ENCODE data around the gene UBE2I.
"Not testable (repeated sequence)": the region's sequence is repeated elsewhere in the genome, so short reads cannot be mapped to it uniquely, and the experiment has no call there.

The UBE2I gene

DNA sequence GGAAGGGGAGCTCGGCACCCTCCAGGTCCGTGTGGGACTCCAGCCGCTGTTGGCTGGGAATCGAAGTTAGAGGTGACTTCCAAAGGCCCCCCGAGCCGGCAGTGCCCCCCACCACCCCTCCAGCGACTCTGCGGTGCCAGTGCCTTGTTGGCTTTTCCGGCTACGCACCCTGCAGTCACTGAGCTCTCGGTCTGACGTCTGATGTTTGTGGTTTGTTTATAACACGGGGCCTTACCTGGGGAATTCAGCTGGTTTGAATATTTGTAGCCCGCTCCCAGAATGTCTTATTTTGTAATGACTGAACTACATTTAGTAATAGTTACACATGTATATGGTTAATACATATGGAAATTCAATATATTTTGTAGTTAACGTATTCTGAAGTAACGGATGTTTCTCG is 17.0 kb downstream of the UBE2I start:
- H3K9me3 ChIP-seq (ENCODE audit: insufficient read depth, low read length, severe bottlenecking) = no peaks in the 10 kb centered on the region
- no peak overlapping the region for H3K4me2 ChIP-seq (ENCODE audit: insufficient read depth, low read length)
- H3K79me2 ChIP-seq (ENCODE audit: insufficient read depth, low read length) = peaks cover 3% of the 10 kb centered on the region; the same call in 1 of the 2 replicates
- no peaks in the 10 kb centered on the region for H3K27me3 ChIP-seq (ENCODE audit: insufficient read depth, low read length, poor library complexity)
- H3K36me3 ChIP-seq (ENCODE audit: insufficient read depth, low read length) = peaks cover 40% of the 10 kb centered on the region
- H3K4me3 ChIP-seq (ENCODE audit: low read depth in 1 of 2, low read length in 2 of 2) = no peak overlapping the region
- DNase-seq (no peak), ATAC-seq (ENCODE audit: insufficient read depth, low read depth) (no peak)
- TF ChIP-seq EZH2 (IDR thresholded peaks at IDR 0.05; ENCODE audit: borderline replicate concordance, low read depth, low read length, severe bottlenecking) = no peak
- TF ChIP-seq, protein P1, sequence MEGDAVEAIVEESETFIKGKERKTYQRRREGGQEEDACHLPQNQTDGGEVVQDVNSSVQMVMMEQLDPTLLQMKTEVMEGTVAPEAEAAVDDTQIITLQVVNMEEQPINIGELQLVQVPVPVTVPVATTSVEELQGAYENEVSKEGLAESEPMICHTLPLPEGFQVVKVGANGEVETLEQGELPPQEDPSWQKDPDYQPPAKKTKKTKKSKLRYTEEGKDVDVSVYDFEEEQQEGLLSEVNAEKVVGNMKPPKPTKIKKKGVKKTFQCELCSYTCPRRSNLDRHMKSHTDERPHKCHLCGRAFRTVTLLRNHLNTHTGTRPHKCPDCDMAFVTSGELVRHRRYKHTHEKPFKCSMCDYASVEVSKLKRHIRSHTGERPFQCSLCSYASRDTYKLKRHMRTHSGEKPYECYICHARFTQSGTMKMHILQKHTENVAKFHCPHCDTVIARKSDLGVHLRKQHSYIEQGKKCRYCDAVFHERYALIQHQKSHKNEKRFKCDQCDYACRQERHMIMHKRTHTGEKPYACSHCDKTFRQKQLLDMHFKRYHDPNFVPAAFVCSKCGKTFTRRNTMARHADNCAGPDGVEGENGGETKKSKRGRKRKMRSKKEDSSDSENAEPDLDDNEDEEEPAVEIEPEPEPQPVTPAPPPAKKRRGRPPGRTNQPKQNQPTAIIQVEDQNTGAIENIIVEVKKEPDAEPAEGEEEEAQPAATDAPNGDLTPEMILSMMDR (IDR thresholded peaks at IDR 0.05; ENCODE audit: borderline replicate concordance, extremely low read depth, low read length, poor library complexity, severe bottlenecking) = no peak
- H3K9ac ChIP-seq (ENCODE audit: low read depth, low read length) = no peak overlapping the region
- H3K4me1 ChIP-seq (ENCODE audit: insufficient read depth, low read length) = no peaks in the 10 kb centered on the region
- H4K20me1 ChIP-seq (ENCODE audit: insufficient read depth, low read length) = peaks cover 43% of the 10 kb centered on the region
- H2AFZ ChIP-seq (ENCODE audit: low read depth, low read length) = no peak overlapping the region
- no peak overlapping the region for H3K27ac ChIP-seq (ENCODE audit: low read length)

DNA sequence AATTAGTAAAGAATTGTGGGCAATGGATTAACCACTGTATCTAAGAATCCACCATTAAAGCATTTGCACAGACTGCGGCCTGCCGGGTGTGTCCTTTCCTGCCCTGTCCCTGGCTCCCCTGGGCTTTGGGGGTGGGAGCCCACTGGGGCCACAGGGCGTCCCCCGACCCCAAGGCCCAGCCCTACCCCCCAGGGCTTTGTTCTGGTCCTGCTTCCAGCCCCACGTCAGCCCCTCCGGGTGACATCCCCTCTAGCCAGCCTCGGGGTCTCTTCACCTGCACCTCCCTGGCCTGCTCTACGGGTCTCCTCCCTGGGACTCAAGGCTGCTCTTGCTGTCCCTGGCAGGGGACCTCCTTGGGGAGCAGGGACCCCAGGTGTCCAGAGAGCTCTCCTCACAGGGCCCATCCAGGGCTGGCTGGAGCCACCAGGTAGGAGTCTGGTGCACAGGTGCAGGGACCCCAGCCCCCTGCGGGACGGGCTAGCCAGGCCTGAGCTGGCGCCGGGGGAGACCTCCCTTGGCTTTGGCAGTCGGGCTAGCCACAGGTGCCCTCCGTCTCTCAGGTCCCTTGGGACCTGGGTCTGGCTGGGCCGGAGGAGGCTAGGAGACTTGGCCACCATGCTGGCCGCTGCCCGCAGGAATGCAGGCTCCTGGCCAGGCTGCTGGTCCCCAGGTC is 17.6 kb downstream of the UBE2I start:
- Histone ChIP-seq H3K4me3 (ENCODE audit: low read depth in 1 of 2, low read length in 2 of 2) (no peak overlapping the region), H3K36me3 (ENCODE audit: insufficient read depth, low read length) (peaks cover 33% of the 10 kb centered on the region), H3K27me3 (ENCODE audit: insufficient read depth, low read length, poor library complexity) (no peaks in the 10 kb centered on the region), H3K9ac (ENCODE audit: low read depth, low read length) (no peak overlapping the region), H3K9me3 (ENCODE audit: insufficient read depth, low read length, severe bottlenecking) (no peaks in the 10 kb centered on the region), H3K4me2 (ENCODE audit: insufficient read depth, low read length) (no peak overlapping the region), H3K4me1 (ENCODE audit: insufficient read depth, low read length) (peaks cover 4% of the 10 kb centered on the region; the same call in 1 of the 2 replicates), H2AFZ (ENCODE audit: low read depth, low read length) (no peak overlapping the region), H3K27ac (ENCODE audit: low read length) (no peak overlapping the region), H3K79me2 (ENCODE audit: insufficient read depth, low read length) (no peaks in the 10 kb centered on the region; the same call in 1 of the 2 replicates), H4K20me1 (ENCODE audit: insufficient read depth, low read length) (peaks cover 38% of the 10 kb centered on the region)
- TF ChIP-seq EZH2 (IDR thresholded peaks at IDR 0.05; ENCODE audit: borderline replicate concordance, low read depth, low read length, severe bottlenecking) = no peak
- TF ChIP-seq, protein P1 (IDR thresholded peaks at IDR 0.05; ENCODE audit: borderline replicate concordance, extremely low read depth, low read length, poor library complexity, severe bottlenecking) = no peak
- no peak for ATAC-seq (ENCODE audit: insufficient read depth, low read depth)
- no peak for DNase-seq

DNA sequence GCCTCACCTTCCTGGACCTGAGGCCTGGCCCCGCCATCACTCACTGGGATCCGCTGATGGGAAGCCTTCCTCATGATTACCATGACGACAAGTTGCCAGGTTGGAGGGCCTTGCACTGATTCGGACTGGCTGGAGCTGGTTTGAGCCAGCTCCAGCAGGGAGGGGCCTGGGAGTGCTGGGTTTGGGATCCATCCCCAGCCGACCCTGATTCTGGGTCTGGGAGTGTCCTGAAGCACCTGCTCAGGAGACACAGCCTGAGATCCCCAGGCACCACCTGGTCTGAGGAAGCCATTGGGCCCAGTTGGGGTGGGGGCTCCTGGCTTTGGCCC is 18.1 kb downstream of the UBE2I start:
- no peak overlapping the region for H3K4me3 ChIP-seq (ENCODE audit: low read depth in 1 of 2, low read length in 2 of 2)
- no peak overlapping the region for H3K4me2 ChIP-seq (ENCODE audit: insufficient read depth, low read length)
- ATAC-seq (ENCODE audit: insufficient read depth, low read depth) = no peak
- TF ChIP-seq, protein P1 (IDR thresholded peaks at IDR 0.05; ENCODE audit: borderline replicate concordance, extremely low read depth, low read length, poor library complexity, severe bottlenecking) = no peak
- TF ChIP-seq EZH2 (IDR thresholded peaks at IDR 0.05; ENCODE audit: borderline replicate concordance, low read depth, low read length, severe bottlenecking) = no peak
- no peaks in the 10 kb centered on the region for H3K27me3 ChIP-seq (ENCODE audit: insufficient read depth, low read length, poor library complexity)
- H3K9ac ChIP-seq (ENCODE audit: low read depth, low read length) = no peak overlapping the region
- H3K79me2 ChIP-seq (ENCODE audit: insufficient read depth, low read length) = no peaks in the 10 kb centered on the region; the same call in 1 of the 2 replicates
- no peak overlapping the region for H2AFZ ChIP-seq (ENCODE audit: low read depth, low read length)
- H3K36me3 ChIP-seq (ENCODE audit: insufficient read depth, low read length) = peaks cover 29% of the 10 kb centered on the region
- peaks cover 4% of the 10 kb centered on the region; the same call in 1 of the 2 replicates for H3K4me1 ChIP-seq (ENCODE audit: insufficient read depth, low read length)
- no peak overlapping the region for H3K27ac ChIP-seq (ENCODE audit: low read length)
- peaks cover 38% of the 10 kb centered on the region for H4K20me1 ChIP-seq (ENCODE audit: insufficient read depth, low read length)
- no peaks in the 10 kb centered on the region for H3K9me3 ChIP-seq (ENCODE audit: insufficient read depth, low read length, severe bottlenecking)
- no peak for DNase-seq

DNA sequence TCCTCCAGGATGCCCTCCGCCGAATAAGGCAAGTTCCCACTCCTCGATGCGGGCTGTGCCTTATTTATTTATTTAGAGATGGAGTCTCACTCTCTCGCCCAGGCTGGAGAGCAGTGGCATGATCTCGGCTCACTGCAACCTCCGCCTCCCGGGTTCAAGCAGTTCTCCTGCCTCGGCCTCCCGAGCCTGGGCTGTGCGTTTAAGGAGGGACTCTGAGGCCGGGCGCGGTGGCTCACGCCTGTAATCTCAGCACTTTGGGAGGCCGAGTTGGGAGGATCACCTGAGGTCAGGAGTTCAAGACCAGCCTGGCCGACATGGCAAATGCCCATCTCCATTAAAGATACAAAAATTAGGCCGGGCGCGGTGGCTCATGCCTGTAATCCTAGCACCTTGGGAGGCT is 18.7 kb downstream of the UBE2I start:
- H3K27ac ChIP-seq (ENCODE audit: low read length); H3K27me3 ChIP-seq (ENCODE audit: insufficient read depth, low read length, poor library complexity); ATAC-seq (ENCODE audit: insufficient read depth, low read depth); DNase-seq; H3K9ac ChIP-seq (ENCODE audit: low read depth, low read length); H3K9me3 ChIP-seq (ENCODE audit: insufficient read depth, low read length, severe bottlenecking); H2AFZ ChIP-seq (ENCODE audit: low read depth, low read length); H3K79me2 ChIP-seq (ENCODE audit: insufficient read depth, low read length); H3K4me1 ChIP-seq (ENCODE audit: insufficient read depth, low read length); H3K4me2 ChIP-seq (ENCODE audit: insufficient read depth, low read length); H3K4me3 ChIP-seq (ENCODE audit: low read depth in 1 of 2, low read length in 2 of 2): not testable (repeated sequence)
- Histone ChIP-seq H3K36me3 (ENCODE audit: insufficient read depth, low read length) (peaks cover 27% of the 10 kb centered on the region), H4K20me1 (ENCODE audit: insufficient read depth, low read length) (peaks cover 38% of the 10 kb centered on the region)

DNA sequence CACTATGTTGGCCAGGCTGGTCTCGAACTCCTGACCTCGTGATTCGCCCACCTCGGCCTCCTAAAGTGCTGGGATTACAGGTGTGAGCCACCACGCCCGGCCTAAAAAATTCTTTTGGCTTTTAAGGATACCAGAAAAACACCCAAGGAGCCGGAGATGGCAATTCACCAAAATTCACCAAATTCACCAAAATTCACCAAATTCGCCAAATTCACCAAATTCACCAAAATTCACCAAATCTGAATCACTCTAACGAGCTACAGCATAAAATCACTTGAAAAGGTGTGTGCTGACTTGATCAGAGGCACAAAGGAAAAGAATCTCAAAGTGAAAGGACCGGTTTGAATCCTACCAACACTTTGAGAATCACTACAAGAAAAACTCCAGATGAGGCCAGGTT is 19.5 kb downstream of the UBE2I start:
- H3K79me2 ChIP-seq (ENCODE audit: insufficient read depth, low read length); H3K9me3 ChIP-seq (ENCODE audit: insufficient read depth, low read length, severe bottlenecking); H2AFZ ChIP-seq (ENCODE audit: low read depth, low read length); H3K27ac ChIP-seq (ENCODE audit: low read length); H3K4me1 ChIP-seq (ENCODE audit: insufficient read depth, low read length); DNase-seq; H3K4me2 ChIP-seq (ENCODE audit: insufficient read depth, low read length); H3K9ac ChIP-seq (ENCODE audit: low read depth, low read length); H3K4me3 ChIP-seq (ENCODE audit: low read depth in 1 of 2, low read length in 2 of 2); H3K27me3 ChIP-seq (ENCODE audit: insufficient read depth, low read length, poor library complexity); ATAC-seq (ENCODE audit: insufficient read depth, low read depth): not testable (repeated sequence)
- Histone ChIP-seq H4K20me1 (ENCODE audit: insufficient read depth, low read length) (peaks cover 29% of the 10 kb centered on the region), H3K36me3 (ENCODE audit: insufficient read depth, low read length) (peaks cover 18% of the 10 kb centered on the region)
